IPS-20b (cell line): ENCODE measurements around the gene AGPAT2.

Source experiments
- H3K27ac ChIP-seq: one replicate; pipeline ENCODE4 v1.5.1; 2013; ENCODE audit warnings: low read length
- H3K27me3 ChIP-seq: 2 replicates; pipeline ENCODE4 v1.6.1; 2013; ENCODE audit warnings: mild to moderate bottlenecking, low read length, inconsistent platforms; ENCODE audit not compliant: insufficient read depth
- H3K36me3 ChIP-seq: 2 replicates; pipeline ENCODE4 v1.6.1; 2013; ENCODE audit warnings: low read depth, mild to moderate bottlenecking, inconsistent platforms, low read length, moderate library complexity; ENCODE audit not compliant: insufficient read depth
- H3K4me1 ChIP-seq: 2 replicates; pipeline ENCODE4 v1.6.1; 2013; ENCODE audit warnings: mild to moderate bottlenecking, control low read depth, inconsistent platforms, low read length, moderate library complexity; ENCODE audit not compliant: insufficient read depth
- H3K4me3 ChIP-seq: 2 replicates; pipeline ENCODE4 v1.5.1; 2013; ENCODE audit warnings: mild to moderate bottlenecking, low read length, inconsistent platforms
- H3K9ac ChIP-seq: 2 replicates; pipeline ENCODE4 v1.6.1; 2013; ENCODE audit warnings: low read depth, mild to moderate bottlenecking, inconsistent platforms, low read length, moderate library complexity
- H3K9me3 ChIP-seq: 2 replicates; pipeline ENCODE4 v1.6.1; 2013; ENCODE audit warnings: mild to moderate bottlenecking, low read depth, low read length, inconsistent platforms; ENCODE audit not compliant: insufficient read depth

AGPAT2 gene

DNA sequence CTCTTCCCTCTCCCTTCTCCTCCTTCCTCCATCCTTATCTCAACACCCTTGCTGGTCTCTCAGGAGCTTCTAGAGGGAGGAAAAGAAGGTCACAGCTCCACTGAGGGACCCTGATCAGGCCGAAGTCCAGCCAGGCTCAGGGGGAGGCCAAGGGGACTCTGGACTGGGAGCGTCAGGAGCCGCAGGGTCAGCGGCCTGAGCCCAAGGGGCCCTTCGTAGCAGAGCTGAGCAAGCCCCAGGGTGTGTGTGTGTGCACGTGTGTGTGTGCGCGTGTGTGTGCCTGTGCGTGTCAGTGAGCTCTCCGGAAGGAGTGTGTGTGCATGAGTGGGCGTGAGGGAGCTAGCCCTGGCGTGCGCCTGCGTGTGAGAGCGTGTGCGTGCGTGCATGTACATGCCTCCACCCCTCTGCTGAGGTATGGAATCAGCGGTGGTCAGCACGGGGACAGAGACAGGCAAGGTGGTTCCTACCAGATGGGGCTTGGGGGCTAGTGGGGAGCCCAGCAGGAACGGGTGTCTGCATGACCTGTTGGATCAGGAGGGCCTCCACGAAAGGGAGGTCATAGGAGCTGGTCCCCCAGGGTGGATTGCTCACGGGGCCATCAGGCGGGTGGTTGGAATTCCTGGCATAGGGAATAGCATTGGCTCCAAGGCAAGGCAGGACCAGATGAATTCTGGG is 10.0 kb upstream of the AGPAT2 start:
- peaks cover 10% of the 10 kb centered on the region for H3K27me3 ChIP-seq
- no peaks in the 10 kb centered on the region for H3K36me3 ChIP-seq
- no peaks in the 10 kb centered on the region for H3K4me1 ChIP-seq
- no peaks in the 10 kb centered on the region for H3K9me3 ChIP-seq
- no peak overlapping the region for H3K9ac ChIP-seq
- no peak overlapping the region for H3K4me3 ChIP-seq
- no peak overlapping the region for H3K27ac ChIP-seq

DNA sequence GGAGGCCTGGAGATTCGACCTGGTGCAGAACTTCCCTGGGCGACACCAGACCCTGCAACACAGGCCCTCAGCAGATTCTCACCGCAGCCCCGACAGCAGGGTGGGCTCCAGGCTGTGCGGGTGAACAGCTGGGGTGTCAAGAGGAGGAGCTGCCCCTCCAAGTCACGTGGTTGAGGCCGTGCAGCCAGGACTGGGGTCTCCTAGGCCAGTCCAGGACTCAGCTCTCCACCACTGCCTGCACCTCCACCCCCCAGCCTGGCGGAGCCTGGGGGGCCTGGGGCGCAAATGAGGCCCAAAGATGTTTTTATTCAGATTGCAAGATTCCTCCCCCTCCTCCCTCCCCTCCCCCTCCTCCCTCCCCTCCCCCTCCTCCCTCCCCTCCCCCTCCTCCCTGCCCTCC is 9.2 kb upstream of the AGPAT2 start:
- Histone ChIP-seq H3K9ac (no peak overlapping the region), H3K4me3 (no peak overlapping the region), H3K4me1 (peaks cover 2% of the 10 kb centered on the region; the same call in 1 of the 2 replicates), H3K36me3 (no peaks in the 10 kb centered on the region), H3K27ac (no peak overlapping the region), H3K27me3 (peaks cover 7% of the 10 kb centered on the region), H3K9me3 (no peaks in the 10 kb centered on the region)

GRCh38 chr9:136695955-136696354 is 8.7 kb upstream of the AGPAT2 start:
- Histone ChIP-seq H3K36me3 (no peaks in the 10 kb centered on the region), H3K4me1 (peaks cover 5% of the 10 kb centered on the region; the same call in 1 of the 2 replicates), H3K27me3 (peaks cover 2% of the 10 kb centered on the region; the same call in 1 of the 2 replicates), H3K9ac (no peak overlapping the region), H3K9me3 (no peaks in the 10 kb centered on the region), H3K27ac (no peak overlapping the region), H3K4me3 (no peak overlapping the region)

DNA sequence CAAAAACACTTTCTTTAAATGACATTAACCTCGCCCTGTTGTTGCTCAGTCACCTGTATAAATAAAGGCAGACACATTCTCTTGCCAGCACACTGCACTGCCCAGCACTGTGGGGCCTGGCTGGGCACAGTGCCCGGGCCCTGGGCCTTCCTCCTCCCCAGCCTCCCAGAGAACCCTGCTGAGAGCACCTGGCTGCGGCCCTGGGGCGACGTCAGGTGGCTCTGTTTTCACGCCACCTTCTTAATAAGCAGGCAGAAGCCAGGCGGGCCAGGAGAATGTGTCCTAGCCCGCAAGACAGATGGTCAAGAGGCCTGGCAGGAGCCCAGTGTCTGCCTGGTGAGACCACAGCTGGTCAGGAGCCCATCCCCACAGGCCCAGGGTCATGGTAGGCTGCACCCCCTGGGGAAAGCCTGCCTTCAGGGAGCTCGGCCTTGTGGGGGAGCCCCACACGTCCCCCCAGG is 8.2 kb upstream of the AGPAT2 start:
- no peaks in the 10 kb centered on the region for H3K27me3 ChIP-seq
- no peaks in the 10 kb centered on the region for H3K36me3 ChIP-seq
- no peak overlapping the region for H3K9ac ChIP-seq
- no peak overlapping the region for H3K4me3 ChIP-seq
- peaks cover 5% of the 10 kb centered on the region; the same call in 1 of the 2 replicates for H3K4me1 ChIP-seq
- H3K27ac ChIP-seq, result no peak overlapping the region
- no peaks in the 10 kb centered on the region for H3K9me3 ChIP-seq

- Histone ChIP-seq H3K9ac (no peak overlapping the region), H3K27me3 (no peaks in the 10 kb centered on the region), H3K27ac (no peak overlapping the region), H3K36me3 (no peaks in the 10 kb centered on the region), H3K4me1 (peaks cover 5% of the 10 kb centered on the region; the same call in 1 of the 2 replicates), H3K4me3 (no peak overlapping the region), H3K9me3 (no peaks in the 10 kb centered on the region)
Measured at GRCh38 chr9:136694872-136695247, 7.6 kb upstream of the AGPAT2 start.

GRCh38 chr9:136694163-136694871 is 7.1 kb upstream of the AGPAT2 start:
- no peaks in the 10 kb centered on the region for H3K9me3 ChIP-seq
- H3K27me3 ChIP-seq, result peaks cover under 1% of the 10 kb centered on the region; the same call in 1 of the 2 replicates
- H3K4me3 ChIP-seq, result no peak overlapping the region; the same call in 1 of the 2 replicates
- H3K9ac ChIP-seq, result no peak overlapping the region
- H3K27ac ChIP-seq, result no peak overlapping the region
- H3K4me1 ChIP-seq, result peaks cover 5% of the 10 kb centered on the region; the same call in 1 of the 2 replicates
- no peaks in the 10 kb centered on the region for H3K36me3 ChIP-seq

DNA sequence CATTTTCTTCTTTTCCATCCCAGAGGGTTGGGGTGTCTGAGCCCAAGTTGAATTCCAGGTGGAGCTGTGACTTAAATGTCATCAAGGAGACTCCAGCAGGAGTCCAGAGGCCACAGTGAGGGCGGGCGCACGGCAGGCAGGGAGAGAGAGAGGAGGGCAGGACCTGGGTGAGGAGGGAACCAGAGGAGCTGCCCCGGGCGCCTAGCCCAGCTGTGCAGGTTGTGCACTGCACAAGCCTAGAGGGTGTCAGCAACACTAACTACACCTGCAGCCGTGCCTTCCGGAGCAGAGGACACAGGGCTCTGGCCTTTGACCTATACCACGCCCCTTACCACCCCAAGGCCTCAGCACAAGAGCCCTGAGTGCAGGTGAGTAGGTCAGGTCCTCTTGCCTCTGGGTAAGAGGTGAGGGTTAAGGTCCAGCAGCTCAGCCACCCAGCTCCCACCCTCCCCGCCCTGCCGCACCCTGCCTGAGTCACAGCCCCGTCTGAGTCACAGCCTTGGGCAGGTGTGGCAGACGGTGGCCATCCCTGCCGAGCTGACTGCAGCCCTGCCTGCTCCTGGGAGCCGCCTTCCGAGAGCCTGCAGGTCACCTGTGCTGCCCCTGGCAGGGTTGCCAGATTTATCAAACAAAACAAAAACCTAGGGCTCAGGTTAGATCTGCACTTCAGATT is 6.4 kb upstream of the AGPAT2 start:
- no peak overlapping the region for H3K4me3 ChIP-seq
- no peak overlapping the region for H3K9ac ChIP-seq
- peaks cover 7% of the 10 kb centered on the region; the same call in 1 of the 2 replicates for H3K27me3 ChIP-seq
- no peak overlapping the region for H3K27ac ChIP-seq
- H3K4me1 ChIP-seq, result peaks cover 5% of the 10 kb centered on the region; the same call in 1 of the 2 replicates
- no peaks in the 10 kb centered on the region for H3K9me3 ChIP-seq
- no peaks in the 10 kb centered on the region for H3K36me3 ChIP-seq

DNA sequence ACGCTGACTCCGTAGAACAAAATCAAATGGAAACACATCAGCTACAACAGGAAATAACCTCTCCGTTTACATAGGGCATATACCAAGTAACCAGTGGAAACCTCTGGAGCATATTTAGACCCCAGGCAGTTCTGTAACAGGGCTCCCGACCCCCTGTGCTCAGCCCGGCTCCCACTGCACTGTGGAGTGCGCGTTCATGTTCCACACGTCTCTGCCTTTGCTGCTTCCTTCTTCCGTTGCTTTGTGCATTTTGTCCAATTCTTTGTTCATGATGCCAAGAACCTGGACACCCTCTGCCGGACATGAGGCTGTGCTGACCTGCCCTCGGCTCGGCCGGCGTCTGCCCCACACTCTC is 5.9 kb upstream of the AGPAT2 start:
- no peaks in the 10 kb centered on the region for H3K9me3 ChIP-seq
- peaks cover 12% of the 10 kb centered on the region; the same call in 1 of the 2 replicates for H3K27me3 ChIP-seq
- H3K9ac ChIP-seq, result no peak overlapping the region
- no peaks in the 10 kb centered on the region for H3K36me3 ChIP-seq
- no peak overlapping the region for H3K27ac ChIP-seq
- H3K4me3 ChIP-seq, result no peak overlapping the region
- peaks cover 5% of the 10 kb centered on the region; the same call in 1 of the 2 replicates for H3K4me1 ChIP-seq

- Histone ChIP-seq H3K4me3 (no peak overlapping the region), H3K27me3 (peaks cover 17% of the 10 kb centered on the region; the same call in 1 of the 2 replicates), H3K36me3 (no peaks in the 10 kb centered on the region), H3K9ac (no peak overlapping the region), H3K27ac (no peak overlapping the region), H3K4me1 (peaks cover 5% of the 10 kb centered on the region; the same call in 1 of the 2 replicates), H3K9me3 (no peaks in the 10 kb centered on the region)
Measured at GRCh38 chr9:136692185-136693134, 5.2 kb upstream of the AGPAT2 start.

GRCh38 chr9:136691316-136692184 is 4.3 kb upstream of the AGPAT2 start:
- Histone ChIP-seq H3K4me1 (peaks cover 5% of the 10 kb centered on the region; the same call in 1 of the 2 replicates), H3K4me3 (no peak overlapping the region), H3K27ac (no peak overlapping the region), H3K9me3 (no peaks in the 10 kb centered on the region), H3K27me3 (peaks cover 18% of the 10 kb centered on the region; the same call in 1 of the 2 replicates), H3K9ac (no peak overlapping the region), H3K36me3 (no peaks in the 10 kb centered on the region)
